H1 (cell line): ENCODE data around the gene ADAMTS20. TPM values are rescaled to one million over a fixed set of nuclear protein-coding genes. Genes with fewer than 3 reads are reported as not detected.

Experiments used
- CTCF ChIA-PET: fragments of 300-600 bp; sonication (Branson Sonifier 250); formaldehyde crosslinking; loops from one replicate; lab custom pipeline; 2021; ENCODE audit not compliant: partially characterized antibody; lab: Charles Lee
- POLR2A ChIA-PET: fragments of 300-600 bp; sonication (Branson Sonifier 250); formaldehyde crosslinking; loops from one replicate; lab custom pipeline; 2021; ENCODE audit warnings: inconsistent platforms; ENCODE audit not compliant: partially characterized antibody; lab: Charles Lee
- DNase-seq, 2 experiments: peaks; one replicate each; pipeline versions ENCODE4 v3.0.0 to v3.0.0-alpha.2; 2010 to 2022; ENCODE audit warnings: low spot score in 2 of 2, low read depth in 1 of 2, mixed read lengths in 1 of 2
- FAIRE-seq: peaks from 2 replicates; lab custom pipeline; 2011; peaks lifted over from hg19 to GRCh38; lab: Jason Lieb, UNC
- H2AFZ ChIP-seq: 2 replicates; pipeline ENCODE4 v1.8.1; 2012; ENCODE audit warnings: low read length, inconsistent platforms
- H2AK5ac ChIP-seq: 2 replicates; pipeline ENCODE4 v1.6.1; 2013; ENCODE audit warnings: low read depth, low read length
- H2BK120ac ChIP-seq: replicated peaks from 2 replicates; pipeline ENCODE3; 2013; ENCODE audit warnings: low read depth, low read length, inconsistent platforms
- H2BK12ac ChIP-seq: 2 replicates; pipeline ENCODE4 v1.6.1; 2013; ENCODE audit warnings: low read depth, low read length
- H2BK15ac ChIP-seq: 2 replicates; pipeline ENCODE4 v1.6.1; 2013; ENCODE audit warnings: low read length
- H2BK20ac ChIP-seq: 2 replicates; pipeline ENCODE4 v1.6.1; 2013; ENCODE audit warnings: low read length
- H2BK5ac ChIP-seq: 2 replicates; pipeline ENCODE4 v1.6.1; 2013; ENCODE audit warnings: low read depth, low read length
- H3K14ac ChIP-seq: 2 replicates; pipeline ENCODE4 v1.6.1; 2013; ENCODE audit warnings: inconsistent platforms; ENCODE audit not compliant: insufficient read length
- H3K18ac ChIP-seq: 2 replicates; pipeline ENCODE4 v1.6.1; 2013; ENCODE audit warnings: low read length; ENCODE audit errors: extremely low read depth
- H3K23ac ChIP-seq: 2 replicates; pipeline ENCODE4 v1.6.1; 2013; ENCODE audit warnings: inconsistent platforms; ENCODE audit not compliant: insufficient read length
- H3K23me2 ChIP-seq: 2 replicates; pipeline ENCODE4 v1.6.1; 2013; ENCODE audit warnings: low read depth, low read length
- H3K27ac ChIP-seq: 2 replicates; pipeline ENCODE4 v1.6.1; 2011; ENCODE audit warnings: low read depth, low read length, inconsistent platforms
- H3K27me3 ChIP-seq, 4 experiments: replicated peaks in 1 of 4; 1 replicate in 1 of 4; 2 replicates in 3 of 4; pipeline versions ENCODE4 v1.6.1 to v1.8.1; 2011 to 2013; ENCODE audit warnings: low read length in 3 of 4, mild to moderate bottlenecking in 3 of 4, inconsistent platforms in 2 of 4, mixed read lengths in 2 of 4, moderate library complexity in 1 of 4; ENCODE audit not compliant: control insufficient read depth in 3 of 4, insufficient read depth in 3 of 4; ENCODE audit errors: extremely low read depth in 1 of 4
- H3K36me3 ChIP-seq, 4 experiments: 2 replicates each; pipeline versions ENCODE4 v1.6.1 to v1.8.1; 2011 to 2013; ENCODE audit warnings: mild to moderate bottlenecking in 4 of 4, low read length in 3 of 4, moderate library complexity in 2 of 4, control low read depth in 1 of 4, inconsistent platforms in 1 of 4; ENCODE audit not compliant: insufficient read depth in 4 of 4, control insufficient read depth in 2 of 4
- H3K4ac ChIP-seq: replicated peaks from 2 replicates; pipeline ENCODE3; 2013; ENCODE audit warnings: low read length, low read depth, mixed read lengths, inconsistent platforms; ENCODE audit not compliant: insufficient read length
- H3K4me1 ChIP-seq, 4 experiments: replicated peaks in 1 of 4; 1 replicate in 1 of 4; 2 replicates in 3 of 4; pipeline versions ENCODE4 v1.6.1 to v1.8.1; 2011 to 2013; ENCODE audit warnings: low read length in 3 of 4, inconsistent platforms in 2 of 4, mixed read lengths in 1 of 4; ENCODE audit not compliant: insufficient read depth in 4 of 4, control insufficient read depth in 3 of 4
- H3K4me2 ChIP-seq, 2 experiments: 2 replicates each; pipeline versions ENCODE4 v1.6.1 to v1.8.1; 2011 to 2013; ENCODE audit warnings: low read depth in 2 of 2, low read length in 2 of 2, control low read depth in 1 of 2, inconsistent platforms in 1 of 2, mild to moderate bottlenecking in 1 of 2; ENCODE audit not compliant: insufficient read depth in 1 of 2
- H3K4me3 ChIP-seq, 4 experiments: fragments of 200-600, 300-600 bp in 1 of 4; sonication (generic), shearing (Covaris generic), sonication (Bioruptor Twin) in 1 of 4; 2 replicates each; pipeline versions ENCODE4 v1.5.1 to v1.8.1; 2011 to 2016; ENCODE audit warnings: low read length in 4 of 4, low read depth in 3 of 4, control low read depth in 2 of 4, inconsistent platforms in 2 of 4, mild to moderate bottlenecking in 2 of 4, mixed read lengths in 1 of 4, moderate library complexity in 1 of 4; ENCODE audit not compliant: insufficient read depth in 2 of 4; ENCODE audit errors: extremely low read depth in 1 of 4
- H3K56ac ChIP-seq: replicated peaks from 2 replicates; pipeline ENCODE3; 2013; ENCODE audit warnings: low read depth, mild to moderate bottlenecking, mixed read lengths, low read length, inconsistent platforms; ENCODE audit not compliant: insufficient read length
- H3K79me1 ChIP-seq: 2 replicates; pipeline ENCODE4 v1.6.1; 2013; ENCODE audit warnings: low read depth, low read length, control low read depth
- H3K79me2 ChIP-seq, 2 experiments: 2 replicates each; pipeline versions ENCODE4 v1.6.1 to v1.8.1; 2012 to 2013; ENCODE audit warnings: low read length in 2 of 2, mild to moderate bottlenecking in 2 of 2, inconsistent platforms in 1 of 2; ENCODE audit not compliant: insufficient read depth in 2 of 2, control insufficient read depth in 1 of 2
- H3K9ac ChIP-seq, 4 experiments: replicated peaks in 1 of 4; 1 replicate in 1 of 4; 2 replicates in 3 of 4; pipeline versions ENCODE4 v1.6.1 to v1.8.1; 2011 to 2013; ENCODE audit warnings: low read depth in 3 of 4, low read length in 3 of 4, control low read depth in 2 of 4, mild to moderate bottlenecking in 2 of 4, moderate library complexity in 2 of 4, inconsistent platforms in 1 of 4; ENCODE audit errors: extremely low read depth in 1 of 4
- H3K9me3 ChIP-seq, 2 experiments: 2 replicates each; pipeline versions ENCODE4 v1.6.1 to v1.8.1; 2012 to 2013; ENCODE audit warnings: mild to moderate bottlenecking in 2 of 2, moderate library complexity in 2 of 2, control low read depth in 1 of 2, inconsistent platforms in 1 of 2, low read depth in 1 of 2, low read length in 1 of 2, mixed read lengths in 1 of 2; ENCODE audit not compliant: insufficient read depth in 2 of 2
- H4K20me1 ChIP-seq, 2 experiments: replicated peaks in 1 of 2; 2 replicates each; pipeline versions ENCODE3 to v1.8.1; 2011 to 2013; ENCODE audit warnings: inconsistent platforms in 2 of 2, low read length in 2 of 2, mild to moderate bottlenecking in 1 of 2; ENCODE audit not compliant: insufficient read depth in 2 of 2, control insufficient read depth in 1 of 2
- H4K5ac ChIP-seq: 2 replicates; pipeline ENCODE4 v1.6.1; 2013; ENCODE audit warnings: low read length, low read depth, mixed read lengths, inconsistent platforms; ENCODE audit not compliant: insufficient read length
- H4K8ac ChIP-seq: 2 replicates; pipeline ENCODE4 v1.8.0; 2013; ENCODE audit warnings: mild to moderate bottlenecking, moderate library complexity, low read length, inconsistent platforms; ENCODE audit not compliant: insufficient read depth; ENCODE audit errors: extremely low read depth
- H4K91ac ChIP-seq: replicated peaks from 2 replicates; pipeline ENCODE3; 2013; ENCODE audit warnings: low read length, mixed read lengths, inconsistent platforms; ENCODE audit not compliant: insufficient read length
- ASH2L ChIP-seq: fragments of 200-600, 300-600 bp; sonication (generic); IDR thresholded peaks from one replicate; pipeline ENCODE4 v1.7.1; 2017; ENCODE audit warnings: low read length
- BACH1 ChIP-seq: IDR thresholded peaks from 2 replicates; pipeline ENCODE4 v1.6.1; 2012; ENCODE audit warnings: low read length, improper control_type of control experiment
- BRCA1 ChIP-seq: IDR thresholded peaks from 2 replicates; pipeline ENCODE4 v1.6.1; 2012; ENCODE audit warnings: low read depth, low read length, improper control_type of control experiment
- CEBPB ChIP-seq: IDR thresholded peaks from 2 replicates; pipeline ENCODE4 v1.6.1; 2012; ENCODE audit warnings: low read depth, low read length
- EGR1 ChIP-seq: IDR thresholded peaks from 2 replicates; pipeline ENCODE4 v1.6.1; 2011; ENCODE audit warnings: low read depth, low read length, borderline replicate concordance
- HDAC6 ChIP-seq: IDR thresholded peaks from one replicate; pipeline ENCODE4 v1.7.1; 2012; ENCODE audit warnings: low read depth, mild to moderate bottlenecking, inconsistent platforms, low read length, moderate library complexity
- JUN ChIP-seq: IDR thresholded peaks from 2 replicates; pipeline ENCODE4 v1.6.1; 2011; ENCODE audit warnings: low read depth, mild to moderate bottlenecking, improper control_type of control experiment, low read length
- NANOG ChIP-seq: IDR thresholded peaks from 2 replicates; pipeline ENCODE4 v1.6.1; 2011; ENCODE audit warnings: low read length, low read depth, mild to moderate bottlenecking, inconsistent platforms; ENCODE audit not compliant: insufficient read depth, poor library complexity, severe bottlenecking
- NRF1 ChIP-seq: IDR thresholded peaks from 2 replicates; pipeline ENCODE4 v1.6.1; 2011; ENCODE audit warnings: mild to moderate bottlenecking, low read depth, low read length, improper control_type of control experiment
- POLR2AphosphoS5 ChIP-seq: IDR thresholded peaks from 2 replicates; pipeline ENCODE4 v1.6.1; 2011; ENCODE audit warnings: low read depth, low read length
- POU5F1 ChIP-seq: IDR thresholded peaks from 2 replicates; pipeline ENCODE4 v1.6.1; 2011; ENCODE audit warnings: low read depth, mild to moderate bottlenecking, low read length, moderate library complexity
- RAD21 ChIP-seq, 2 experiments: IDR thresholded peaks in 1 of 2; conservative IDR thresholded peaks in 1 of 2; 2 replicates each; pipeline ENCODE4 v1.6.1; 2011; ENCODE audit warnings: low read depth in 2 of 2, low read length in 2 of 2, improper control_type of control experiment in 1 of 2, inconsistent platforms in 1 of 2, mild to moderate bottlenecking in 1 of 2, moderate library complexity in 1 of 2
- SIRT6 ChIP-seq: IDR thresholded peaks from one replicate; pipeline ENCODE4 v1.7.1; 2012; ENCODE audit warnings: low read length, inconsistent platforms
- SIX5 ChIP-seq: IDR thresholded peaks from 2 replicates; pipeline ENCODE4 v1.6.1; 2011; ENCODE audit warnings: mild to moderate bottlenecking, low read depth, low read length
- TAF7 ChIP-seq: optimal IDR thresholded peaks from 2 replicates; pipeline ENCODE3; 2011; ENCODE audit warnings: low read depth, mild to moderate bottlenecking, inconsistent platforms, low read length, moderate library complexity, borderline replicate concordance
- WGBS, 2 experiments: shearing (Covaris generic) in 1 of 2; methylation state at CpG; one replicate each; pipeline versions ENCODE4 v1.1.6 to v1.1.7; 2013 to 2015; ENCODE audit warnings: low lambda C conversion rate in 2 of 2, mixed read lengths in 2 of 2, inconsistent platforms in 1 of 2, low coverage in 1 of 2, missing lambda C conversion rate in 1 of 2; ENCODE audit not compliant: insufficient replicate concordance in 2 of 2, insufficient coverage in 1 of 2, insufficient read length in 1 of 2; ENCODE audit errors: extremely low coverage in 1 of 2, missing lambda C conversion rate in 1 of 2; 5-methylcytosine and 5-hydroxymethylcytosine counted together
- polyA plus RNA-seq, 7 experiments: library from polyadenylated mRNA; depleted of rRNA in 3 of 7; stranded (reverse) in 5 of 7; unstranded in 2 of 7; fragments of >200 nt in 5 of 7; fragments of 200-250 nt in 2 of 7; gene quantifications; 1 replicate in 5 of 7; 2 replicates in 1 of 7; 4 replicates in 1 of 7; pipeline versions ENCODE4 v1.2.1 to v1.2.3, GENCODE V29; 2011 to 2013; ENCODE audit warnings: missing spikeins in 2 of 7, mixed read lengths in 2 of 7
- total RNA-seq: library from RNA; stranded (reverse); fragmentation: NEBNext Ultra II Directional; extraction: Animal tissue kit (Norgen Biotek cat#: 25700); gene quantifications from 2 replicates; pipeline ENCODE4 v1.2.1, GENCODE V29; 2021
- TF ChIP-seq, protein P1 (sequence below): IDR thresholded peaks from 2 replicates; pipeline ENCODE4 v1.6.1; 2011; ENCODE audit warnings: low read depth, mild to moderate bottlenecking, low read length; ENCODE audit not compliant: insufficient read depth

The ADAMTS20 gene
- total and polyA plus RNA-seq, 2 of the 8 experiments (the other 6 are each of a cell fraction or from before 2014, with no cell fraction given) = 2.9 to 5.1 TPM

DNA sequence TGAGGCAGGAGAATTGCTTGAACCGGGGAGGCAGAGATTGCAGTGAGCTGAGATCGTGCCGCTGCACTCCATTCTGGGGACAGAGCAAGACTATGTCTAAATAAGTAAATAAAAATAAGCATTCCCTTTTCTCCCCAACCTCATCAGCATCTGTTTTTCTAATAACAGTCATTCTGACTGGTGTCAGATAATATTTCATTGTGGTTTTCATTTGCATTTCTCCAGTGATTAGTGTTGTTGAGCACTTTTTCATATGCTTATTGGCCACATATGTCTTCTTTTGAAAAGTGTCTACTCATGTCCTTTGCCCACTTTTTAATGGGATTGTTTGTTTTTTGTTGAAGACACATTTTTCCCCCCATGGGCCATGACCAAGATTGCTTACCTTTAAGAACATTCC, 243.2 kb downstream of the ADAMTS20 start:
- Histone ChIP-seq H3K14ac (no peak overlapping the region), H2BK120ac (no peak overlapping the region), H2AFZ (no peak overlapping the region), H2BK20ac (no peak overlapping the region), H4K91ac (no peak overlapping the region), H3K4me3 (no peak overlapping the region), H3K23me2 (no peaks in the 10 kb centered on the region), H3K27ac (no peak overlapping the region), H2AK5ac (no peak overlapping the region), H3K18ac (no peak overlapping the region), H3K79me1 (no peaks in the 10 kb centered on the region), H4K8ac (no peak overlapping the region), H2BK5ac (no peak overlapping the region), H3K4ac (no peak overlapping the region), H2BK15ac (no peak overlapping the region), H4K5ac (no peak overlapping the region), H3K27me3 (no peaks in the 10 kb centered on the region), H4K20me1 (no peaks in the 10 kb centered on the region), H3K79me2 (no peaks in the 10 kb centered on the region), H3K4me1 (no peaks in the 10 kb centered on the region), H3K4me2 (no peak overlapping the region), H3K56ac (no peak overlapping the region), H3K9me3 (no peaks in the 10 kb centered on the region), H3K9ac (no peak overlapping the region), H2BK12ac (no peak overlapping the region), H3K36me3 (no peaks in the 10 kb centered on the region), H3K23ac (no peak overlapping the region)
- ChIA-PET CTCF (no interaction called here), POLR2A (no interaction called here)
- no peak for FAIRE-seq
- no peak for DNase-seq
- 92% methylated on average over 3 of the region's 3 CpGs; no CpG with 5 or more reads in 1 of the 2 experiments for WGBS, 2 experiments
- TF ChIP-seq TAF7 (no peak), BACH1 (no peak), NANOG (no peak), EGR1 (no peak), BRCA1 (no peak), ASH2L (no peak), SIX5 (no peak), CEBPB (no peak), POLR2AphosphoS5 (no peak), HDAC6 (no peak), JUN (no peak), NRF1 (no peak), RAD21 (IDR thresholded peaks at IDR 0.05 in 1 of 2, conservative IDR thresholded peaks at IDR 0.05 in 1 of 2; ENCODE audit: low read depth in 2 of 2, low read length in 2 of 2) (no peak), POU5F1 (no peak), SIRT6 (no peak)
- TF ChIP-seq, protein P1, sequence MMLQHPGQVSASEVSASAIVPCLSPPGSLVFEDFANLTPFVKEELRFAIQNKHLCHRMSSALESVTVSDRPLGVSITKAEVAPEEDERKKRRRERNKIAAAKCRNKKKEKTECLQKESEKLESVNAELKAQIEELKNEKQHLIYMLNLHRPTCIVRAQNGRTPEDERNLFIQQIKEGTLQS = no peak
